GM10847 (cell line): ENCODE data around the gene PTPRR.

ENCODE experiments used
- POLR2A ChIP-seq: IDR thresholded peaks from 2 replicates; pipeline ENCODE4 v1.6.1; 2011; ENCODE audit not compliant: insufficient read length; ENCODE audit errors: extremely low read depth

Gene PTPRR

DNA sequence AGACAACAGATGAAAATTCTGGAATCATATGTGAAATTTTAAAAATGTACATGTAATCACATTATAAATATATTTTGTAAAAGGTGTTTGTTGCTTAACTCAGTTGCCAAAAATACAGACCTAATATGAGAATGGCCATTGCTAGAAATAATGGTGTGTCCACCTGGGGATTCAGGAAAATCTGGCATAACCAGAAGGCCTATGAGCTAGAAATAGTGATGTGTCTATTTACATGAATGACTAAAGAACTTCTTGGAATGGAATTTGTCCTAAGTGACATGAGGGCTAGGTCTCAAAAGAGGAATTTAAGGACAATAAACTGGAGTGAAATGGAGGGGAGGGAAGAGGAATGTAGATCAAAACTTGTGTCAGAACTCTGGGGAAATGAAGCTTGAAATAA, 126.4 kb downstream of the PTPRR start:
- TF ChIP-seq POLR2A, result no peak

GRCh38 chr12:70788774-70789173, 131.8 kb downstream of the PTPRR start:
- no peak for TF ChIP-seq POLR2A

- no peak for TF ChIP-seq POLR2A
Measured at GRCh38 chr12:70787612-70788011, 132.9 kb downstream of the PTPRR start.

- no peak for TF ChIP-seq POLR2A
Measured at GRCh38 chr12:70785896-70786295, 134.6 kb downstream of the PTPRR start.

DNA sequence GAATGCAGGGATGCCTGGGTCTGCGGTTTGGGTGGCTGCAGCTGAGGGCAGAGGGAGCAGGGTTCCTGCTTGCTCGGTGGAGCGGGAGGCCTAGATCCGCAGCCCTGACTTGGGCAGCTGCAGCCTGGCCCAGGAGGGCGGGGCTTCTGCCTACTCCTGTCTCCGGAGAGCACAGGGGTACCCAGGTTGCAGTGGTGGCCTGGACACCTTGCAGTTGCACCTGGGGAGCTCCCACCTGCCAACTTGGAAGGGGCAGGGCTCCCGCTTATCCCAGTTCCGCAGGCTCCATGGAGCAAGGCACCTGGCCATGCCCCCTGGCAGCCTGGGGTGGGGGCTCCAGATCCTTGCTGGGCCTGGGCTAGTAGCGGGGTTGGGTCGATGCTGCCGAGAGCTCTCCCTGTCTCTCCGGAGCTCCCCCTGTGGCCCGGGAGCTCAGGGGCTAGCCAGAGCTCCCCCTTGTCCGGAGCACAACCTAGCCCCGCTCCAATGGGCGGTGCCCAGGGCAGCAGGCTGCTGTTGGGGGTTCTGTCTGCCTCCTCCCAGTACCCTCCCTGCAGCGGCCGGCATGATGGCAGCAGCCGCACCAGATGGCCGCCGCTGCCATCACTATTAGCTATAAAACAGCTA, 136.4 kb downstream of the PTPRR start:
- TF ChIP-seq POLR2A, result no peak

GRCh38 chr12:70783455-70783854, 137.1 kb downstream of the PTPRR start:
- TF ChIP-seq POLR2A, result no peak

- no peak for TF ChIP-seq POLR2A
Measured at GRCh38 chr12:70779250-70779649, 141.3 kb downstream of the PTPRR start.

DNA sequence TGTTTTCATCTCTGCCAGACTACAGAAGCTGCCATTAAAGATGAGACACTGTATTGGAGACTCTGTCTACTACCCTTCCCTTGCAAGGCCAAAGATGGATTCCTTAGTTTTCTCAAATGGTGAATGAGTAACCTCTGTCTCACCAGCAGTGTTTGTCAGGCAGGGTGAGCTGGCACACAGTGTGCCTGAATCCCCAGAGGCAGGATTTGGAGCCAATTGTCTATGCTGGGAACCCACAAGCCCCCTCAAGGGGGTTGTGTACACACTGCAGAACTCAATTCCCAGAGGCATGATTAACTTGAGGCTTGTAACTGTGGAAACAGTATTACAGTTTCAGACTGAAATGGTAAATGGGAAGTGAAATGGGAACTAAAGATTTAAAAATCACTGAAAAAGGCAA, 146.5 kb downstream of the PTPRR start:
- TF ChIP-seq POLR2A, result no peak

DNA sequence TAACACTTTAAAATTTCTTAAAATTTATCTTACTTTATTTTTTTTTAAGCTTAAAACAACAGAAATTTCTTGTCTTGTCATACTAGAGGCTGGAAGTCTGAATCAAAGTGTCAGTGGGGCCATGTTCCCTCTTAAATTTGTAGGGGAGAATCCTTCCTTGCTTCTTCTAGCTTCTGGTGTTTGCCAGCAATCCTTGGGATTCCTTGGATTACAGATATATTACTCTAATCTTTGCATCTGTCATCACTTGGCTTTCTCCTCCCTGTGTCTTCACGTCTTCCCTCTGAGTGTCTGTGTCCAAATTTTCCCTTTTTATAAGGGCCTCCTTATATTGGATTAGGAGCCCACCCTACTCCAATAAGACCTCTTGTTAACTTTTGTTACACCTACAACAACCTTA, 147.7 kb downstream of the PTPRR start:
- TF ChIP-seq POLR2A, result no peak

- no peak for TF ChIP-seq POLR2A
Measured at GRCh38 chr12:70771581-70771980, 149.0 kb downstream of the PTPRR start.

GRCh38 chr12:70763666-70764065, 156.9 kb downstream of the PTPRR start:
- no peak for TF ChIP-seq POLR2A

GRCh38 chr12:70762000-70762399, 158.5 kb downstream of the PTPRR start:
- TF ChIP-seq POLR2A, result no peak

- no peak for TF ChIP-seq POLR2A
Measured at GRCh38 chr12:70759161-70759918, 161.2 kb downstream of the PTPRR start.

GRCh38 chr12:70758494-70758845, 162.1 kb downstream of the PTPRR start:
- TF ChIP-seq POLR2A, result no peak

DNA sequence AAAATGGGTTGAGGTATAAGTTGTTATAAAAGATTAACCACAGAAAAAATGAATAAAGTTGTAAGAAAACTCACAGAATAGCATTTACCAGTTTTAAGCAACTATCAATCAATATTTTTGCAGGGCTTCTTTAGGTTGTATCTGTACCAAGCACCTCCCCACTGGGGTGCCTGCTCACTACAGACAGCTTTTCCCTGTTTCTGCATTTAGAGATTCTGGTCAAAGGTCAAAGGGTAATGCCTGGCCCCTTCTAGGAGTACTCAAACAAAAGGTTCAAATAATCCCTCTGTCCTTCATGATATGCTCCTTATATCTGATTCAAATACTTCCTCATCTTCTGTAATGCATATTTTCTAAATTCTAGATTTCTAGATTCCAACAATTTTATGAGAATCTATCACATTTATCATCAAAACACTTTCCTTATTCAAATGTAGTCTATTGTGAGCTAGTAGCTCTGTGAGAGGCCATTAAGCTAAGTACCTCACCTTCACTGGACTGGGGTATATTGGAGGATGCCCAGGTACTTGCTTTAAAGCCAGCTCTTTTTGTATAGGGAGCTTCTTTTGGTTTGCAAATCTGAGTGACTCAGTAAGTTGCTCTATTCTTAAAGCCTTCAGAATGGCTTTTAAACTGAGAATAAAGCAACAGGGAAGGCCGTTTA, 162.6 kb downstream of the PTPRR start:
- no peak for TF ChIP-seq POLR2A

- TF ChIP-seq POLR2A, result no peak
Measured at GRCh38 chr12:70756791-70757190, 163.7 kb downstream of the PTPRR start.

DNA sequence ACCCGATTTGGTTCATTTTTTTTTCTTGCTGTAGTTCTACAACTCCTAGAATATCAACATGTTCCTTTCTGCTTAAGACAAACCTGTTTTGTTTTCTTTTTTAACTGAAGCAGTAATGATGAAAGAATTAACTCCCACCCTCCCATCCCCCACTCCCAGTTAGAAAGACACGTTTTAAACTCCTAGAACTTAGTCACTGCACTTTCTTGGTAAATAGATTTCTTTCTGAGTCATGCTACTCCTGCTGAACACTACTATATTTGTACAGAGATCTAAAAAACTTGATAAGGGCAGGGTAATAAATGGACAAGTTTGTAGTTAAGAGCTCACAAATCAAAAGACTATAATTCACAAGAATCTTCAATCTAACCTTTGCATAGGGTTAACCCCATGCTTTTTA, 164.4 kb downstream of the PTPRR start:
- TF ChIP-seq POLR2A, result no peak

- TF ChIP-seq POLR2A, result no peak
Measured at GRCh38 chr12:70754330-70754741, 166.2 kb downstream of the PTPRR start.
